DOHH2 (cell line): Measurements from ENCODE around the gene AKAP7.

Experiments
- H3F3A ChIP-seq: fragments of 200-600 bp; sonication (generic), shearing (Covaris generic); 2 replicates; pipeline ENCODE4 v1.6.0; 2016; ENCODE audit warnings: antibody characterized with exemption, mild to moderate bottlenecking; ENCODE audit not compliant: control insufficient read depth, insufficient read depth
- H3K27ac ChIP-seq: fragments of 200-600 bp; sonication (generic); 2 replicates; pipeline ENCODE4 v1.5.1; 2014; ENCODE audit warnings: low read depth, mild to moderate bottlenecking, low read length, moderate library complexity
- H3K27me3 ChIP-seq: fragments of 200-600 bp; sonication (generic); 2 replicates; pipeline ENCODE4 v1.6.1; 2014; ENCODE audit warnings: mild to moderate bottlenecking, low read length, mixed read lengths; ENCODE audit not compliant: control insufficient read depth
- H3K36me3 ChIP-seq: fragments of 200-600 bp; sonication (generic); 2 replicates; pipeline ENCODE4 v1.6.1; 2014; ENCODE audit warnings: mild to moderate bottlenecking, low read length, moderate library complexity, mixed read lengths; ENCODE audit not compliant: control insufficient read depth
- H3K4me1 ChIP-seq: fragments of 200-600 bp; sonication (generic); 2 replicates; pipeline ENCODE4 v1.6.1; 2014; ENCODE audit warnings: mild to moderate bottlenecking, low read length, mixed read lengths; ENCODE audit not compliant: control insufficient read depth
- H3K4me2 ChIP-seq: fragments of 200-600 bp; sonication (generic); 2 replicates; pipeline ENCODE4 v1.6.0; 2014; ENCODE audit warnings: mild to moderate bottlenecking, low read length, moderate library complexity
- H3K4me3 ChIP-seq: fragments of 200-600 bp; sonication (generic); 2 replicates; pipeline ENCODE4 v1.5.1; 2014; ENCODE audit warnings: mild to moderate bottlenecking, low read length, mixed read lengths
- H3K79me2 ChIP-seq: fragments of 200-600 bp; sonication (generic); 2 replicates; pipeline ENCODE4 v1.6.1; 2014; ENCODE audit warnings: mild to moderate bottlenecking, low read length, mixed read lengths; ENCODE audit not compliant: control insufficient read depth
- H3K9me2 ChIP-seq: fragments of 200-600 bp; sonication (generic); replicated peaks from 2 replicates; pipeline ENCODE4 v1.6.1; 2014; ENCODE audit warnings: mild to moderate bottlenecking, low read length, mixed read lengths; ENCODE audit not compliant: control insufficient read depth
- H3K9me3 ChIP-seq: fragments of 200-600 bp; sonication (generic); 2 replicates; pipeline ENCODE4 v1.6.1; 2014; ENCODE audit warnings: antibody characterized with exemption, low read length, mixed read lengths; ENCODE audit not compliant: control insufficient read depth, insufficient read depth
- H4K20me1 ChIP-seq: fragments of 200-600 bp; sonication (generic); 2 replicates; pipeline ENCODE4 v1.6.0; 2014; ENCODE audit warnings: low read depth, mild to moderate bottlenecking, antibody characterized with exemption, low read length, moderate library complexity; ENCODE audit not compliant: control insufficient read depth, insufficient read depth
- CTCF ChIP-seq: fragments of 200-600 bp; sonication (generic); IDR thresholded peaks from one replicate; pipeline ENCODE4 v1.5.1; 2014; ENCODE audit warnings: antibody characterized with exemption, mild to moderate bottlenecking, low read depth, low read length; ENCODE audit not compliant: poor library complexity, severe bottlenecking
- EZH2phosphoT487 ChIP-seq: fragments of 200-600 bp; sonication (generic); IDR thresholded peaks from 2 replicates; pipeline ENCODE4 v1.6.1; 2017; ENCODE audit warnings: borderline replicate concordance, mild to moderate bottlenecking, antibody characterized with exemption, low read length, moderate library complexity, mixed read lengths

The AKAP7 gene

GRCh38 chr6:131277591-131277990, 142.3 kb downstream of the AKAP7 start:
- Histone ChIP-seq H4K20me1 (no peaks in the 10 kb centered on the region), H3K79me2 (no peaks in the 10 kb centered on the region), H3F3A (no peaks in the 10 kb centered on the region), H3K4me2 (no peak overlapping the region), H3K9me3 (no peaks in the 10 kb centered on the region), H3K9me2 (no peaks in the 10 kb centered on the region), H3K27me3 (no peaks in the 10 kb centered on the region), H3K4me1 (no peaks in the 10 kb centered on the region), H3K4me3 (no peak overlapping the region), H3K36me3 (no peaks in the 10 kb centered on the region), H3K27ac (no peak overlapping the region)
- TF ChIP-seq CTCF (no peak), EZH2phosphoT487 (no peak)

- Histone ChIP-seq H3K9me3 (no peaks in the 10 kb centered on the region), H4K20me1 (no peaks in the 10 kb centered on the region), H3K79me2 (no peaks in the 10 kb centered on the region), H3K36me3 (no peaks in the 10 kb centered on the region), H3K4me3 (no peak overlapping the region), H3K4me2 (no peak overlapping the region), H3F3A (no peaks in the 10 kb centered on the region), H3K27me3 (no peaks in the 10 kb centered on the region), H3K9me2 (no peaks in the 10 kb centered on the region), H3K4me1 (no peaks in the 10 kb centered on the region), H3K27ac (no peak overlapping the region)
- TF ChIP-seq EZH2phosphoT487 (no peak), CTCF (no peak)
Observed at GRCh38 chr6:131281471-131282270, 146.4 kb downstream of the AKAP7 start.

GRCh38 chr6:131282365-131282764, 147.1 kb downstream of the AKAP7 start:
- Histone ChIP-seq H3K27me3 (no peaks in the 10 kb centered on the region), H3K79me2 (no peaks in the 10 kb centered on the region), H3K27ac (no peak overlapping the region), H3K4me3 (no peak overlapping the region), H3K4me2 (no peak overlapping the region), H3K36me3 (no peaks in the 10 kb centered on the region), H3F3A (no peaks in the 10 kb centered on the region), H3K9me2 (no peaks in the 10 kb centered on the region), H3K4me1 (no peaks in the 10 kb centered on the region), H4K20me1 (no peaks in the 10 kb centered on the region), H3K9me3 (no peaks in the 10 kb centered on the region)
- TF ChIP-seq CTCF (no peak), EZH2phosphoT487 (no peak)
